GM19463 (cell line): ENCODE measurements around the gene AK9.
A peak's percentile ranks its signal among the peaks of the same experiment; 100 is the strongest.
"Not testable (repeated sequence)": the region's sequence is repeated elsewhere in the genome, so short reads cannot be mapped to it uniquely, and the experiment has no call there.

Source experiments
- ATAC-seq: cut with Tn5 transposase; IDR thresholded peaks from one replicate; pipeline ENCODE4 v1.9.1; 2021; ENCODE audit warnings: mild to moderate bottlenecking, moderate library complexity; ENCODE audit not compliant: unreplicated experiment

The AK9 gene

DNA sequence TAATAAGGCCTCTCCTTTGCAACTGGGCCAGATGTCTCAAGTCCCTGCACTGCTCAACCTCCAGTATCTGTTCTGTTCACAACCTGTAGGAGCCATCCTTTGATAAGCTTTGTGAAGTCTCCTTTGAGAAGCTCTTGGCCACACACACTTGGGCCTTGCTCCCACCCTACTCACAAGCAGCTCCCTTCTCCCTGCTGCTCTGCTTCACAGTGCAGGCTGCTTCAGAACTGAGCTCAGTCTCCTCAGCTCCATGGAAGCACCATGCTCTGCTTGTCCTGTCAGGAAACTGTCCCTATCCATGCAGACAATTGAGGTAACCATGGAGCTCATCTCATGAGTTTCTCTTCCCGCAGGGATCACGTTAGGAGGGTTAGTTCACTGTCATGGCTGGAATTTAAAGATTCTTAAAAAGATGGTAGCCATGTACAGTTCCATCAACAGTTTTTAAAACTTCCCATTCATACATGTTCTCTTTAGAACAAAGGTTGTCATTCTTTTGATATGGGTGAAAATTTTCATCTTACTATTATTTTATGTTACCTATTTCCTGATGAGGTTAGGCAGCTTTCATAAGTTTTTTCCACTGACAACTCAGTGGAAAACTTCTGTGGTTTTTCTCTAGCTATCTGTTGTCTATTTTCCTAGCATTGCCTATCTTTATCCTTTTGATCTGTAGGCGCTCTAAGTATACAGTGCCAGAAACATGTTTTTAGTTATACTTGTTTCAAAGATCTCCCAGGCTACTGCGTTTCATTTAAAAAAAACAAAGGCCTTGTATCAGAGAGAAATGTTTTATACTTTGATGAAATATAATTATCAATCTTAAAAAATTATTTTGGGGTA is 62.6 kb downstream of the AK9 start:
- ATAC-seq: no peak

GRCh38 chr6:109626311-109626710 is 64.7 kb downstream of the AK9 start:
- ATAC-seq: no peak

DNA sequence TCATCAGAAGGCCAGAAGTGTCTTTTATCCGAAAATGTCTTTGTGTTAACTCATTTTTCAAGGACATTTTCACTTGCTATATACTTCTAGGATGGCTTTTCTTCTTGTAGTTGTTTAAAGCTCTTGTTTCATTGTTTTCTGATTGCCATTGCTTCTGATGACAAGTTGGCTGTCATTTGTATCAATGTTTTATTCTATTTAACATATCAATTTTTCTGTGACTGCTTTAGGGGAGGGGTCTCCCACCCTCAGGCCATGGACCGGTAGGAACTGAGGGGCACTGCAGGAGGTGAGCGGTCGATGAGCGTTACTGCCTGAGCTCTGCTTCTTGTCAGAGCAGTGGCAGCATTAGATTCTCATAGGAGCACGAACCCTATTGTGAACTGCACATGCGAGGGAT is 65.8 kb downstream of the AK9 start:
- ATAC-seq: no peak

GRCh38 chr6:109623288-109623687 is 67.7 kb downstream of the AK9 start:
- ATAC-seq: no peak

- no peak for ATAC-seq
Measured at GRCh38 chr6:109612268-109612667, 78.7 kb downstream of the AK9 start.

DNA sequence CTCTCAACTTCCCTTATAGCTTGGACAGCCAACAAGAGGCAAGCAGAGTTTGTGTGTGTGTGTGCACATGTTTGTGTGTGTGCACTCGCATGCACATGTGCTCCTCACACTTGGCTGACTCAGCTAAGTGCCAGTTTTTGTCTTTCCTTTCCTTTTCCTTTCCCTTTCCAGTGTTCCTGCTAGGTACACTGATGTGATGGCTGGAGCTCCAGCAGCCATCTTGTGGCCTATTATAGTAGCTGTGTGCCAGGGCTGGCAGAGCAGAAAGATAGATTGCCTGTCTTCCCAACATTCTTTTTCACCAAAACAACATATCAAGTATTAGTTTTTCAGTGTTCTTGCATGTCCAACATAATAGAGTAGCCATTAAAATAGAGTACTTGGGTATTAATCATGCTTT is 79.5 kb downstream of the AK9 start:
- ATAC-seq: no peak

GRCh38 chr6:109610590-109610989 is 80.4 kb downstream of the AK9 start:
- no peak for ATAC-seq

- ATAC-seq: no peak
Measured at GRCh38 chr6:109609737-109610136, 81.3 kb downstream of the AK9 start.

GRCh38 chr6:109606359-109606758 is 84.6 kb downstream of the AK9 start:
- ATAC-seq: no peak

- ATAC-seq: no peak
Measured at GRCh38 chr6:109595998-109596397, 95.0 kb downstream of the AK9 start.

DNA sequence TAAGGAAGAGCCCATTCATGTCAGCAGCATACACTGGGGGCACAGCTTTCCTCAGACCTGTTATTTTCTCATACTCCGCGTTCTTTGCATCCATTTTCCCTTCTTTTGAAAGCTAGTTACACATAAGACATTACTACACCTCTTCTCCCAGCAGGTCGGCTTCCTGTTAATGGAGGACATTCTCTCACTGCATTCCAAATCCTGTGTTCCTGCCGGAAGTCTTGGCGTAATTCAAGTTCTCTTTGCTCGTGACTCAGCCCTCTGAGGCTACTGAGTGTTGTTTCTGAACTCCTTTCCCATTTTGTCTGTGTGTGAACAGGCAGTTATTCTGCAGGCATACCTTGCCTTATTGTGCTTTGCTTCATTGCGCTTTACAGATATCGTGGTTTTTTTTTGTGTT is 110.5 kb downstream of the AK9 start:
- ATAC-seq: no peak

- ATAC-seq: no peak
Measured at GRCh38 chr6:109579361-109579760, 111.6 kb downstream of the AK9 start.

DNA sequence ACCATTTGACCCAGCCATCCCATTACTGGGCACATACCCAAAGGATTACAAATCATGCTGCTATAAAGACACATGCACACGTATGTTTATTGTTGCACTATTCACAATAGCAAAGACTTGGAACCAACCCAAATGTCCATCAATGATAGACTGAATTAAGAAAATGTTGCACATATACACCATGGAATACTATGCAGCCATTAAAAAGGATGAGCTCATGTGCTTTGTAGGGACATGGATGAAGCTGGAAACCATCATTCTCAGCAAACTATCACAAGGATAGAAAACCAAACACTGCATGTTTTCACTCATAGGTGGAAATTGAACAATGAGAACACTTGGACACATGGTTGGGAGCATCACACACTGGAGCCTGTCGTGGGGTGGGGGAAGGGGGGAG is 121.1 kb downstream of the AK9 start:
- ATAC-seq: not testable (repeated sequence)

DNA sequence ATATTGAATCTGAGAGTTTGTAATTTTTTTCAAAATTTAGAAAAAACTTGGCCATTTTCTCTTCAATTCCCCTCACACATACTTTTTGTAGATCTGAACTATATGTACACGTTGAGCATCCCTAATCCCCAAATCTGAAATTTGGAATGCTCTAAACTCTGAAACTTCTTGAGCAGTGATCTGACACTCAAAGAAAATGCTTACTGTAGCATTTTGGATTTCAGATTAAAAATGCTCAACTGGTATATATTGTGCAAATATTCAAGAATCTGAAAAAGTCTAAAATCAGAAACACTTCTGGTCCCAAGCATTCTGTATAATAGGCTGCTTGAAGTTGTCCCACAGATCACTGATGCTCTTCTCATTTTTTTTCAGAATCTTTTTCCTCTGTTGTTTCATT is 129.2 kb downstream of the AK9 start:
- no peak for ATAC-seq

DNA sequence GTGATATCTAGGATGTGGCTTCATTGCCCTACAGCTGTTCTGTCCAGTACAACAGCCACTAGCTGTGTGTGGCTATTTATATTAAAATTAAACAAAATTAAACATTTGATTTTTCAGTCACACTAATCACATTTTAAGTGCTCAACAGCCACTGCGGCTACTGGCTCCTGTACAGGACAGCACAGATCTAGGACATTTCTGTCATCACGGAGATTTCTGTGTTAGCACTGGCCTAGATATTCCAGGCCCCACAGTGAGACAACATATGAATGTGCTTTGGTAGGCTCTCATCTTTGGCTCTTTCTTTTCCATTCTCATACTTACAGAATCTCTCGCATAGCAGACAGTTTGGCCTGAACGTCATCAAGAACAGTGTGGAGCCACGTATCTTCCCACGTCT is 159.6 kb downstream of the AK9 start:
- ATAC-seq: no peak

DNA sequence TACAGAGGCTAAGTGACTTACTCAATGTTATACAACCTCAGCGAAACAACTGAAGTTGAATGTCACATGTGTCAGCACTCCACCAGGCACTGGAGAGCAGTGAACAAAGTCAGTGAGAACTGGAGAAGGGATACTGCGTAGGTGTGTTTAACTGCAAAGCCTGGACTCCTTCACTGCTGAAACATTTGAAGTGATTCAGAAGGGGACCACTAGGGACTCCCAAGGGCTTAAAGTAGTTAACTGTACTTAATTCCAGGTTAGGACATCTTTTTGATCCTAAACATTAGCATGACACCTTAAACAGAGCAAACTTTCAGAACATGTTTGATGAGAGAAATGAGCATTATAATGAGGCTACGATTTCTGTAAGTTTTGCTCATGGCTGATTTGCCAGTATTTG is 163.0 kb downstream of the AK9 start:
- no peak for ATAC-seq

GRCh38 chr6:109526905-109527628 is 163.9 kb downstream of the AK9 start:
- peak; percentile 61 for ATAC-seq

DNA sequence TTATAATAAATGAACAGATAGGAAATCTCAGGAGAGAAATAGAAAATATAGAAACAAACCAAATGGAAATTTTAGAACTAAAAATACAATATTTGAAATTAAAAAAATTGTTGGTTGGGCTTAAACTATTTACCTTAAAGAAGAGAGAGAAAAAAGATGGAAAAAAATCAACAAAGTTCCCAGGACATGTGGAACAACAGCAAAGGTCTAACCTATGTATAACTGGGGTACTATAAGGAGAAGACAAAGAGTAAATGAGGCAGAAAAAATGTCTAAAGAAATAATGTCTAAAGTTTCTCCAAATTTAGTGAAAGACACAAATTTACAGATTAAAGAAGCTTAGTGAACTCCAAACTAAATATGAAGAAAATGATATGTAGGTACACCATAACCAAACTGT is 166.9 kb downstream of the AK9 start:
- no peak for ATAC-seq

GRCh38 chr6:109523478-109523877 is 167.5 kb downstream of the AK9 start:
- ATAC-seq: no peak

DNA sequence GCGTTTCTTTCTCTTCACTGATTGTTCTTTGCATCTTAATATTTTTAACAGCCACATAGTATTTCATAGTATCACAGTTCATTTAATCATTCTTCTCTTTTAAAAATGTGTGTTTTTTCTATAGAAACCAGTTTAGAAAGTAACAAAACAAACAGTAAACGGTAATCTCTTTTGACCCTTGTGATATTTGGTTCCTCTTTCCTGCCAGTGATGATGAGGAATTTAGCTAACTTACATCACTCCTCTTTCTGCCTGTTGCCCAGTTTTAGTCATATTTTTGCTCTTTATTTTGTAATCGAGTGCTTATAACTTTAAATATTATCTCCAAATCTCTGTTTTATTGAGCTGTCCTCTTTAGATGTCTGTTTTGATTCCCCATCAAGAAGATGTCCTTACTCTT is 169.9 kb downstream of the AK9 start:
- no peak for ATAC-seq

- ATAC-seq: not testable (repeated sequence)
Measured at GRCh38 chr6:109519647-109520046, 171.4 kb downstream of the AK9 start.

DNA sequence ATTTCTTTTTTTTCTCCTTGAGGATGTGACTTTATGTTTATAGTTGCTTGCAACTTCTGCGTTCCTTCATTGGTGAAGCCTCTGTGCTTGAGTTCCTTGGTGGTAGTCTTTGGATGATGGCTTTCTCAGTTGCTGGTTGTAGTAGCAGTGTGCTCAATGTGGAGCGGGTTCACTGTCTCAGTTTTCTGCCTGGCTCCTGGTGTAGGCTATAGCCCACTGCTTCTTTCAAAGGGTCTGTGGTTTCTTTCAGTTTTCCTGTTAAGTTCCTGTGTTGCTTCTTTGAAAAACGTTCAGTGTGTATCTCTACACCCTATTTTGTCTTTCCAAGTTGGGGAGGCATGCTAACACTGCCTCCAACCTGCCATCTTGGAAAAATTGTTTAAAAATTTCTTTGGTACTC is 174.1 kb downstream of the AK9 start:
- ATAC-seq: no peak
